GM23338 (cell line): Measurements from ENCODE around the gene TMEM51.

Experiments
- EZH2 ChIP-seq: fragments of 200-600 bp; sonication (generic); IDR thresholded peaks from one replicate; pipeline ENCODE4 v1.8.0; 2017; ENCODE audit warnings: antibody characterized with exemption, mild to moderate bottlenecking, low read depth; ENCODE audit not compliant: unreplicated experiment
- EZH2phosphoT487 ChIP-seq: fragments of 200-600 bp; sonication (generic); IDR thresholded peaks from one replicate; pipeline ENCODE4 v1.8.1; 2018; ENCODE audit warnings: antibody characterized with exemption; ENCODE audit not compliant: unreplicated experiment
- POLR2AphosphoS5 ChIP-seq: IDR thresholded peaks from 2 replicates; pipeline ENCODE4 v1.6.1; 2016; ENCODE audit warnings: antibody characterized with exemption, low read depth
- REST ChIP-seq: IDR thresholded peaks from one replicate; pipeline ENCODE4 v1.6.1; 2018; ENCODE audit warnings: antibody characterized with exemption; ENCODE audit not compliant: unreplicated experiment
- ZNF331 ChIP-seq: fragments of 250-450 bp; sonication (Bioruptor Pico); IDR thresholded peaks from 2 replicates; pipeline ENCODE4 v1.5.0; 2020; ENCODE audit warnings: low read depth, mild to moderate bottlenecking, moderate library complexity
- TF ChIP-seq, protein P1 (sequence below), 2 experiments: fragments of 200-600 bp in 1 of 2; sonication (generic) in 1 of 2; conservative IDR thresholded peaks; 2 replicates each; pipeline versions ENCODE4 v1.5.1 to v1.6.1; 2016 to 2017; ENCODE audit warnings: antibody characterized with exemption in 2 of 2, low read depth in 2 of 2, mild to moderate bottlenecking in 2 of 2, moderate library complexity in 1 of 2

GRCh38 chr1:15233689-15234088, 80.1 kb downstream of the TMEM51 start:
- TF ChIP-seq EZH2 (no peak), REST (no peak), EZH2phosphoT487 (no peak), POLR2AphosphoS5 (no peak), ZNF331 (CRISPR knock-in tag) (no peak)
- TF ChIP-seq, protein P1, sequence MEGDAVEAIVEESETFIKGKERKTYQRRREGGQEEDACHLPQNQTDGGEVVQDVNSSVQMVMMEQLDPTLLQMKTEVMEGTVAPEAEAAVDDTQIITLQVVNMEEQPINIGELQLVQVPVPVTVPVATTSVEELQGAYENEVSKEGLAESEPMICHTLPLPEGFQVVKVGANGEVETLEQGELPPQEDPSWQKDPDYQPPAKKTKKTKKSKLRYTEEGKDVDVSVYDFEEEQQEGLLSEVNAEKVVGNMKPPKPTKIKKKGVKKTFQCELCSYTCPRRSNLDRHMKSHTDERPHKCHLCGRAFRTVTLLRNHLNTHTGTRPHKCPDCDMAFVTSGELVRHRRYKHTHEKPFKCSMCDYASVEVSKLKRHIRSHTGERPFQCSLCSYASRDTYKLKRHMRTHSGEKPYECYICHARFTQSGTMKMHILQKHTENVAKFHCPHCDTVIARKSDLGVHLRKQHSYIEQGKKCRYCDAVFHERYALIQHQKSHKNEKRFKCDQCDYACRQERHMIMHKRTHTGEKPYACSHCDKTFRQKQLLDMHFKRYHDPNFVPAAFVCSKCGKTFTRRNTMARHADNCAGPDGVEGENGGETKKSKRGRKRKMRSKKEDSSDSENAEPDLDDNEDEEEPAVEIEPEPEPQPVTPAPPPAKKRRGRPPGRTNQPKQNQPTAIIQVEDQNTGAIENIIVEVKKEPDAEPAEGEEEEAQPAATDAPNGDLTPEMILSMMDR (conservative IDR thresholded peaks at IDR 0.05; ENCODE audit: low read depth in 2 of 2), result no peak
